Measurements from ENCODE around the gene SLC25A12.

Gene SLC25A12

GRCh38 chr2:171846894-171847293 is 47.1 kb downstream of the SLC25A12 start:
- Histone ChIP-seq H3K9me3 (ENCODE audit: low read length) (no peaks in the 10 kb centered on the region), H4K20me1 (ENCODE audit: insufficient read depth, low read length) (no peaks in the 10 kb centered on the region), H2AFZ (ENCODE audit: low read length) (no peak overlapping the region), H3K9ac (ENCODE audit: low read length) (no peak overlapping the region), H3K27me3 (ENCODE audit: insufficient read depth, low read length) (no peaks in the 10 kb centered on the region), H3K9me2 (ENCODE audit: low read depth, low read length) (no peaks in the 10 kb centered on the region), H3K36me3 (ENCODE audit: insufficient read depth, low read length) (peaks cover 33% of the 10 kb centered on the region), H3F3A (ENCODE audit: insufficient read depth, low read length) (no peaks in the 10 kb centered on the region), H3K4me1 (ENCODE audit: insufficient read depth, low read length, severe bottlenecking) (no peaks in the 10 kb centered on the region), H3K4me3 (ENCODE audit: low read depth, low read length, poor library complexity, severe bottlenecking) (no peak overlapping the region), H3K27ac (ENCODE audit: low read depth, low read length, poor library complexity, severe bottlenecking) (no peak overlapping the region), H3K79me2 (ENCODE audit: insufficient read depth, low read length) (no peaks in the 10 kb centered on the region), H3K4me2 (ENCODE audit: low read length) (no peak overlapping the region)
- TF ChIP-seq CTCF (IDR thresholded peaks at IDR 0.05; ENCODE audit: low read length) = no peak
- TF ChIP-seq EZH2 (IDR thresholded peaks at IDR 0.05; ENCODE audit: borderline replicate concordance, low read length) = no peak

GRCh38 chr2:171841996-171842395 is 52.0 kb downstream of the SLC25A12 start:
- Histone ChIP-seq H3K4me1 (ENCODE audit: insufficient read depth, low read length, severe bottlenecking) (no peaks in the 10 kb centered on the region), H3K4me2 (ENCODE audit: low read length) (no peak overlapping the region)
- TF ChIP-seq EZH2 (IDR thresholded peaks at IDR 0.05; ENCODE audit: borderline replicate concordance, low read length) (no peak), CTCF (IDR thresholded peaks at IDR 0.05; ENCODE audit: low read length) (no peak)

GRCh38 chr2:171837736-171838135 is 56.3 kb downstream of the SLC25A12 start:
- Histone ChIP-seq H3K4me3 (ENCODE audit: low read depth, low read length, poor library complexity, severe bottlenecking) (no peak overlapping the region), H3F3A (ENCODE audit: insufficient read depth, low read length) (no peaks in the 10 kb centered on the region), H3K9me2 (ENCODE audit: low read depth, low read length) (no peaks in the 10 kb centered on the region), H3K36me3 (ENCODE audit: insufficient read depth, low read length) (peaks cover 97% of the 10 kb centered on the region), H3K27me3 (ENCODE audit: insufficient read depth, low read length) (no peaks in the 10 kb centered on the region), H3K9ac (ENCODE audit: low read length) (no peak overlapping the region), H2AFZ (ENCODE audit: low read length) (no peak overlapping the region), H3K4me1 (ENCODE audit: insufficient read depth, low read length, severe bottlenecking) (no peaks in the 10 kb centered on the region), H3K9me3 (ENCODE audit: low read length) (peaks cover under 1% of the 10 kb centered on the region; the same call in 1 of the 2 replicates), H3K4me2 (ENCODE audit: low read length) (no peak overlapping the region), H3K79me2 (ENCODE audit: insufficient read depth, low read length) (no peaks in the 10 kb centered on the region), H4K20me1 (ENCODE audit: insufficient read depth, low read length) (no peaks in the 10 kb centered on the region), H3K27ac (ENCODE audit: low read depth, low read length, poor library complexity, severe bottlenecking) (no peak overlapping the region)
- TF ChIP-seq CTCF (IDR thresholded peaks at IDR 0.05; ENCODE audit: low read length) = no peak
- TF ChIP-seq EZH2 (IDR thresholded peaks at IDR 0.05; ENCODE audit: borderline replicate concordance, low read length) = no peak

More at GRCh38 chr2:171841996-171842395, 52.0 kb downstream of the SLC25A12 start:
- Histone ChIP-seq H3K27ac (ENCODE audit: low read depth, low read length, poor library complexity, severe bottlenecking) (no peak overlapping the region), H4K20me1 (ENCODE audit: insufficient read depth, low read length) (no peaks in the 10 kb centered on the region), H3K9ac (ENCODE audit: low read length) (no peak overlapping the region), H3K9me2 (ENCODE audit: low read depth, low read length) (no peaks in the 10 kb centered on the region), H3K79me2 (ENCODE audit: insufficient read depth, low read length) (no peaks in the 10 kb centered on the region), H3K4me3 (ENCODE audit: low read depth, low read length, poor library complexity, severe bottlenecking) (no peak overlapping the region), H2AFZ (ENCODE audit: low read length) (no peak overlapping the region), H3F3A (ENCODE audit: insufficient read depth, low read length) (no peaks in the 10 kb centered on the region), H3K9me3 (ENCODE audit: low read length) (no peaks in the 10 kb centered on the region), H3K27me3 (ENCODE audit: insufficient read depth, low read length) (no peaks in the 10 kb centered on the region), H3K36me3 (ENCODE audit: insufficient read depth, low read length) (peaks cover 68% of the 10 kb centered on the region)

All from OCI-LY1 (cell line).